H9 (cell line): Measurements from ENCODE around the gene DTNB. TPM values are rescaled to one million over a fixed set of nuclear protein-coding genes. Genes with fewer than 3 reads are reported as not detected.

Experiments
- DNase-seq: peaks from one replicate; pipeline ENCODE4 v3.0.0-alpha.2; 2017
- H2AFZ ChIP-seq: one replicate; pipeline ENCODE4 v1.6.1; 2013; ENCODE audit warnings: mild to moderate bottlenecking, low read length, control low read depth, moderate library complexity
- H2AK5ac ChIP-seq: 2 replicates; pipeline ENCODE4 v1.6.1; 2013; ENCODE audit warnings: low read length, control low read depth, mixed read lengths; ENCODE audit not compliant: insufficient read length
- H2BK120ac ChIP-seq: one replicate; pipeline ENCODE4 v1.6.1; 2013; ENCODE audit warnings: low read depth, mild to moderate bottlenecking, low read length, control low read depth, inconsistent platforms; ENCODE audit not compliant: poor library complexity, severe bottlenecking
- H2BK12ac ChIP-seq: 2 replicates; pipeline ENCODE4 v1.6.1; 2013; ENCODE audit warnings: low read length, control low read depth, mixed read lengths, low read depth; ENCODE audit not compliant: insufficient read length
- H2BK15ac ChIP-seq: 2 replicates; pipeline ENCODE4 v1.6.1; 2013; ENCODE audit warnings: low read depth, low read length, control low read depth
- H2BK20ac ChIP-seq: one replicate; pipeline ENCODE4 v1.6.1; 2013; ENCODE audit warnings: low read depth, mild to moderate bottlenecking, low read length, control low read depth, inconsistent platforms; ENCODE audit not compliant: poor library complexity, severe bottlenecking
- H2BK5ac ChIP-seq: 2 replicates; pipeline ENCODE4 v1.6.1; 2013; ENCODE audit warnings: low read length, control low read depth, mixed read lengths; ENCODE audit not compliant: insufficient read length
- H3K14ac ChIP-seq: 2 replicates; pipeline ENCODE4 v1.6.1; 2013; ENCODE audit warnings: low read length, control low read depth; ENCODE audit not compliant: insufficient read depth
- H3K18ac ChIP-seq: 2 replicates; pipeline ENCODE4 v1.6.1; 2013; ENCODE audit warnings: low read depth, mild to moderate bottlenecking, mixed read lengths, low read length, control low read depth; ENCODE audit not compliant: insufficient read length
- H3K23ac ChIP-seq: 2 replicates; pipeline ENCODE4 v1.6.1; 2013; ENCODE audit warnings: low read length, control low read depth, mixed read lengths, low read depth; ENCODE audit not compliant: insufficient read length
- H3K23me2 ChIP-seq: 2 replicates; pipeline ENCODE4 v1.6.1; 2013; ENCODE audit warnings: low read depth, mild to moderate bottlenecking, mixed read lengths, low read length, control low read depth; ENCODE audit not compliant: insufficient read length, poor library complexity, severe bottlenecking
- H3K27ac ChIP-seq: 2 replicates; pipeline ENCODE4 v1.5.1; 2013; ENCODE audit warnings: low read length, control low read depth, mixed read lengths, low read depth; ENCODE audit not compliant: insufficient read length
- H3K27me3 ChIP-seq: 2 replicates; pipeline ENCODE4 v1.6.1; 2013; ENCODE audit warnings: low read length, control low read depth, inconsistent platforms; ENCODE audit not compliant: insufficient read depth
- H3K4ac ChIP-seq: 2 replicates; pipeline ENCODE4 v1.6.1; 2013; ENCODE audit warnings: low read depth, mild to moderate bottlenecking, control low read depth, inconsistent platforms, low read length, moderate library complexity
- H3K4me1 ChIP-seq: 2 replicates; pipeline ENCODE4 v1.6.1; 2013; ENCODE audit warnings: low read length, control low read depth, inconsistent platforms; ENCODE audit not compliant: insufficient read depth
- H3K4me2 ChIP-seq: 2 replicates; pipeline ENCODE4 v1.6.1; 2013; ENCODE audit warnings: low read length, control low read depth, mixed read lengths; ENCODE audit not compliant: insufficient read length, insufficient read depth
- H3K56ac ChIP-seq: 2 replicates; pipeline ENCODE4 v1.6.1; 2013; ENCODE audit warnings: low read depth, mild to moderate bottlenecking, mixed read lengths, low read length, control low read depth; ENCODE audit not compliant: insufficient read length
- H3K79me1 ChIP-seq: 2 replicates; pipeline ENCODE4 v1.6.1; 2013; ENCODE audit warnings: low read depth, mild to moderate bottlenecking, moderate library complexity, low read length, control low read depth, inconsistent platforms; ENCODE audit not compliant: insufficient read depth, poor library complexity, severe bottlenecking
- H3K79me2 ChIP-seq: 2 replicates; pipeline ENCODE4 v1.6.1; 2013; ENCODE audit warnings: low read length, control low read depth, inconsistent platforms; ENCODE audit not compliant: insufficient read depth
- H3K9ac ChIP-seq: 2 replicates; pipeline ENCODE4 v1.6.1; 2013; ENCODE audit warnings: low read length, control low read depth, mixed read lengths; ENCODE audit not compliant: insufficient read length; ENCODE audit errors: extremely low read depth
- H3K9me3 ChIP-seq: one replicate; pipeline ENCODE4 v1.6.1; 2013; ENCODE audit warnings: low read depth, low read length, inconsistent platforms; ENCODE audit not compliant: control insufficient read depth
- H3T11ph ChIP-seq: one replicate; pipeline ENCODE4 v1.6.1; 2013; ENCODE audit warnings: mild to moderate bottlenecking, low read length, control low read depth, inconsistent platforms
- H4K20me1 ChIP-seq: one replicate; pipeline ENCODE4 v1.6.1; 2013; ENCODE audit not compliant: control insufficient read depth, insufficient read length, insufficient read depth
- H4K5ac ChIP-seq: 2 replicates; pipeline ENCODE4 v1.6.1; 2013; ENCODE audit warnings: low read depth, mild to moderate bottlenecking, mixed read lengths, low read length, control low read depth; ENCODE audit not compliant: insufficient read length
- H4K8ac ChIP-seq: replicated peaks from 2 replicates; pipeline ENCODE4 v1.6.1; 2013; ENCODE audit warnings: low read length, control low read depth, mixed read lengths, low read depth; ENCODE audit not compliant: insufficient read length
- H4K91ac ChIP-seq: 2 replicates; pipeline ENCODE4 v1.6.1; 2013; ENCODE audit warnings: low read depth, mild to moderate bottlenecking, moderate library complexity, mixed read lengths, low read length, control low read depth; ENCODE audit not compliant: insufficient read length
- H3K27ac Mint-ChIP-seq, 3 experiments: 2 replicates in 2 of 3; 3 replicates in 1 of 3; pipeline ENCODE4 v1.8.0; 2020 to 2021; ENCODE audit warnings: mixed read lengths in 3 of 3, mild to moderate bottlenecking in 1 of 3, moderate library complexity in 1 of 3
- H3K27me3 Mint-ChIP-seq: 2 replicates; pipeline ENCODE4 v1.8.0; 2021; ENCODE audit warnings: low read depth, mild to moderate bottlenecking, moderate library complexity, mixed read lengths
- H3K36me3 Mint-ChIP-seq, 3 experiments: 2 replicates in 2 of 3; 3 replicates in 1 of 3; pipeline ENCODE4 v1.8.0; 2020 to 2021; ENCODE audit warnings: low read depth in 3 of 3, mixed read lengths in 3 of 3; ENCODE audit not compliant: insufficient read depth in 1 of 3
- H3K4me1 Mint-ChIP-seq, 2 experiments: 2 replicates each; pipeline ENCODE4 v1.8.0; 2020; ENCODE audit warnings: mixed read lengths in 2 of 2
- H3K4me3 Mint-ChIP-seq, 2 experiments: 2 replicates in 1 of 2; 3 replicates in 1 of 2; pipeline ENCODE4 v1.8.0; 2020 to 2021; ENCODE audit warnings: mild to moderate bottlenecking in 2 of 2, mixed read lengths in 2 of 2, moderate library complexity in 1 of 2
- H3K9me3 Mint-ChIP-seq, 2 experiments: 2 replicates in 1 of 2; 3 replicates in 1 of 2; pipeline ENCODE4 v1.8.0; 2020; ENCODE audit warnings: mild to moderate bottlenecking in 2 of 2, mixed read lengths in 2 of 2, moderate library complexity in 1 of 2
- CTCF ChIP-seq: fragments of 200-600 bp; sonication (generic); conservative IDR thresholded peaks from 3 replicates; pipeline ENCODE4 v1.8.0; 2021; ENCODE audit warnings: antibody characterized with exemption, mild to moderate bottlenecking
- WGBS: extraction: QIAGEN DNeasy Blood & Tissue Kit; methylation state at CpG from one replicate; pipeline ENCODE4 v1.1.7; 2013; ENCODE audit warnings: missing lambda C conversion rate, low lambda C conversion rate, mixed read lengths; ENCODE audit not compliant: insufficient read length; ENCODE audit errors: extremely low coverage; 5-methylcytosine and 5-hydroxymethylcytosine counted together
- total RNA-seq: library from RNA; stranded (reverse); gene quantifications from 2 replicates; pipeline ENCODE4 v1.2.1, GENCODE V29; 2021

The DTNB gene
- total RNA-seq, 1 experiment from 2014 or later = 26.7 TPM

- Histone ChIP-seq H3K27me3 (no peaks in the 10 kb centered on the region), H3K23ac (no peak overlapping the region), H3K4me2 (no peak overlapping the region), H3K27ac (no peak overlapping the region), H2BK15ac (no peak overlapping the region), H2BK5ac (no peak overlapping the region), H3K18ac (no peak overlapping the region), H2BK120ac (no peak overlapping the region), H2AFZ (no peak overlapping the region), H2BK12ac (no peak overlapping the region), H3K9ac (no peak overlapping the region), H2AK5ac (no peak overlapping the region), H2BK20ac (no peak overlapping the region), H3K23me2 (no peaks in the 10 kb centered on the region), H4K8ac (no peak overlapping the region), H3K4me1 (peaks cover 3% of the 10 kb centered on the region; the same call in 1 of the 2 replicates), H3K56ac (no peak overlapping the region), H3K14ac (no peak overlapping the region), H4K91ac (no peak overlapping the region), H4K5ac (no peak overlapping the region), H3K4ac (no peak overlapping the region), H3K9me3 (no peaks in the 10 kb centered on the region), H3T11ph (no peak overlapping the region), H3K79me1 (no peaks in the 10 kb centered on the region), H3K79me2 (peaks cover 2% of the 10 kb centered on the region; the same call in 1 of the 2 replicates), H4K20me1 (no peaks in the 10 kb centered on the region)
- H3K27ac Mint-ChIP-seq = peak overlapping the region; percentile 31 to 87 (median 58); a peak in 5 of 7 replicates
- H3K9me3 Mint-ChIP-seq = no peaks in the 10 kb centered on the region
- TF ChIP-seq CTCF = no peak
- H3K36me3 Mint-ChIP-seq = no peaks in the 10 kb centered on the region
- H3K4me3 Mint-ChIP-seq = no peak overlapping the region
- H3K4me1 Mint-ChIP-seq = peaks cover 25 to 27% of the 10 kb centered on the region in 2 experiments
- no peak for DNase-seq
- no CpG with 5 or more reads among the region's 4 CpGs for WGBS
- no peaks in the 10 kb centered on the region for H3K27me3 Mint-ChIP-seq
Measured at GRCh38 chr2:25664965-25665307, 8.4 kb downstream of the DTNB start.
